Sigmoid colon (tissue), 7 donors: Measurements from ENCODE around the gene NPAS2. TPM values are rescaled to one million over a fixed set of nuclear protein-coding genes. Genes with fewer than 3 reads are reported as not detected.

ENCODE experiments used
- DNase-seq: peaks from one replicate; pipeline ENCODE4 v3.0.0-alpha.2; 2019
- H3K27ac ChIP-seq, 4 donors: fragments of 200-600 bp; sonication (generic); one replicate each; pipeline ENCODE4 v1.5.1; 2016 to 2019; ENCODE audit warnings: mild to moderate bottlenecking in 1 of 4
- H3K27me3 ChIP-seq, 3 donors: fragments of 200-600 bp; sonication (generic); one replicate each; pipeline ENCODE4 v1.5.1; 2019; ENCODE audit warnings: mild to moderate bottlenecking in 1 of 3
- H3K36me3 ChIP-seq, 4 donors: fragments of 200-600 bp; sonication (generic); one replicate each; pipeline ENCODE4 v1.5.1; 2016 to 2019
- H3K4me1 ChIP-seq, 4 donors: fragments of 200-600 bp; sonication (generic); one replicate each; pipeline ENCODE4 v1.5.1; 2017 to 2019
- H3K4me3 ChIP-seq, 4 donors: fragments of 200-600 bp; sonication (generic); one replicate each; pipeline ENCODE4 v1.5.1; 2017 to 2019; ENCODE audit warnings: mild to moderate bottlenecking in 2 of 4, moderate library complexity in 1 of 4
- H3K9me3 ChIP-seq, 4 donors: fragments of 200-600 bp in 3 of 4; sonication (generic) in 3 of 4; one replicate each; pipeline versions ENCODE4 v1.5.1 to v1.6.1; 2013 to 2019
- CTCF ChIP-seq, 4 experiments: fragments of 450-650 bp in 3 of 4; fragments of 200-600 bp in 1 of 4; IDR thresholded peaks; one replicate each; pipeline ENCODE4 v1.5.1; 2016 to 2019; ENCODE audit warnings: antibody characterized with exemption in 4 of 4, mild to moderate bottlenecking in 3 of 4, moderate library complexity in 2 of 4
- EP300 ChIP-seq, 4 donors: sonication (generic); formaldehyde crosslinking; IDR thresholded peaks; one replicate each; pipeline ENCODE4 v1.6.1; 2017; ENCODE audit warnings: antibody characterized with exemption in 4 of 4
- POLR2A ChIP-seq, 2 donors: fragments of 450-650 bp; IDR thresholded peaks; one replicate each; pipeline ENCODE4 v1.6.1; 2016; ENCODE audit warnings: antibody characterized with exemption in 2 of 2, mild to moderate bottlenecking in 2 of 2, moderate library complexity in 2 of 2
- POLR2AphosphoS5 ChIP-seq, 4 donors: sonication (generic); formaldehyde crosslinking; IDR thresholded peaks; one replicate each; pipeline ENCODE4 v1.6.1; 2017; ENCODE audit warnings: antibody characterized with exemption in 4 of 4
- WGBS, 2 donors: extraction: QIAGEN DNeasy Blood & Tissue Kit; methylation state at CpG; one replicate each; pipeline ENCODE4 v1.1.7; 2013; 5-methylcytosine and 5-hydroxymethylcytosine counted together
- intact Hi-C: fragments of 100-400 bp; cut with DNase I; formaldehyde crosslinking; loops from one replicate; pipeline ENCODE4 v1.15.1; 2023
- polyA plus RNA-seq, 3 donors: library from polyadenylated mRNA; stranded (reverse); fragments of 200-250 nt; gene quantifications; one replicate each; pipeline ENCODE4 v1.2.3, GENCODE V29; 2013
- total RNA-seq, 4 donors: library from RNA; depleted of rRNA; stranded (reverse); fragments of >200 nt; gene quantifications; one replicate each; pipeline ENCODE4 v1.1.0, GENCODE V29; 2016
- donor health status: healthy with polysubstance abuse.
- donor health status: Bipolar disorder and iron deficiency.
- donor health status: healthy.

NPAS2 gene
- total and polyA plus RNA-seq, 7 donors = 14.2 to 53.9 (median 23.2) TPM

GRCh38 chr2:101040761-101041160 lies 220.8 kb downstream of the NPAS2 start:
- Histone ChIP-seq H3K36me3 (peaks cover under 1 to 21% (median 5%) of the 10 kb centered on the region in 4 donors), H3K4me1 (no peaks in the 10 kb centered on the region), H3K9me3 (no peaks in the 10 kb centered on the region), H3K27me3 (no peaks in the 10 kb centered on the region), H3K27ac (no peak overlapping the region), H3K4me3 (no peak overlapping the region)
- no peak for DNase-seq
- WGBS, 2 donors = 90 to 94% methylated on average over 6 of the region's 6 CpGs
- TF ChIP-seq CTCF (IDR thresholded peaks at IDR 0.05) (no peak), EP300 (IDR thresholded peaks at IDR 0.05) (no peak), POLR2A (IDR thresholded peaks at IDR 0.05) (no peak), POLR2AphosphoS5 (IDR thresholded peaks at IDR 0.05) (no peak)
- intact Hi-C loops = no loop called here

- no peak for TF ChIP-seq CTCF (IDR thresholded peaks at IDR 0.05)
- TF ChIP-seq POLR2A (IDR thresholded peaks at IDR 0.05) = no peak
- no peak for TF ChIP-seq EP300 (IDR thresholded peaks at IDR 0.05)
- TF ChIP-seq POLR2AphosphoS5 (IDR thresholded peaks at IDR 0.05) = no peak
- Histone ChIP-seq H3K36me3 (peaks cover 0 to 19% (median 5%) of the 10 kb centered on the region in 4 donors), H3K4me1 (no peaks in the 10 kb centered on the region)
Measured at GRCh38 chr2:101041413-101041812, 221.5 kb downstream of the NPAS2 start.

GRCh38 chr2:101045330-101045729 lies 225.4 kb downstream of the NPAS2 start:
- WGBS, 2 donors = 96 to 97% methylated on average over 10 of the region's 10 CpGs
- H3K4me1 ChIP-seq = no peaks in the 10 kb centered on the region
- no peak for DNase-seq
- H3K27ac ChIP-seq = no peak overlapping the region
- no peaks in the 10 kb centered on the region for H3K27me3 ChIP-seq
- H3K9me3 ChIP-seq = no peaks in the 10 kb centered on the region
- H3K4me3 ChIP-seq = no peak overlapping the region
- intact Hi-C loops = no loop called here
- TF ChIP-seq EP300 (IDR thresholded peaks at IDR 0.05) = no peak
- no peak for TF ChIP-seq POLR2A (IDR thresholded peaks at IDR 0.05)
- peaks cover 0 to 17% (median 2%) of the 10 kb centered on the region in 4 donors for H3K36me3 ChIP-seq

More at GRCh38 chr2:101041413-101041812, 221.5 kb downstream of the NPAS2 start:
- H3K27me3 ChIP-seq = no peaks in the 10 kb centered on the region
- intact Hi-C loops = no loop called here
- no peaks in the 10 kb centered on the region for H3K9me3 ChIP-seq
- H3K4me3 ChIP-seq = no peak overlapping the region
- WGBS, 2 donors = 90 to 91% methylated on average over 4 of the region's 4 CpGs
- no peak overlapping the region for H3K27ac ChIP-seq
- no peak for DNase-seq

Other genes starting within 250 kb of the NPAS2 start
- 1,000 to 10,000 TPM; 1,030 to 2,345 (median 1,749) TPM for gene RPL31, start 182.2 kb downstream of the NPAS2 start, total RNA-seq
- gene RPL31, start 182.2 kb downstream of the NPAS2 start, polyA plus RNA-seq = 1,000 to 10,000 TPM; 5,415 to 7,327 (median 5,660) TPM